Nephron progenitor cell (in vitro differentiated cells): Measurements from ENCODE around the gene PLXND1.

Experiments
- DNase-seq: peaks from one replicate; pipeline ENCODE4 v3.0.0; 2021
- H3K27ac Mint-ChIP-seq: 2 replicates; pipeline ENCODE4 v1.8.0; 2021; ENCODE audit warnings: mild to moderate bottlenecking, moderate library complexity, mixed read lengths
- H3K27me3 Mint-ChIP-seq: 2 replicates; pipeline ENCODE4 v1.8.0; 2021; ENCODE audit warnings: mild to moderate bottlenecking, low read depth, mixed read lengths; ENCODE audit not compliant: poor library complexity
- H3K36me3 Mint-ChIP-seq: 2 replicates; pipeline ENCODE4 v1.8.0; 2021; ENCODE audit warnings: low read depth, mixed read lengths
- H3K4me1 Mint-ChIP-seq: 2 replicates; pipeline ENCODE4 v1.8.0; 2021; ENCODE audit warnings: mixed read lengths
- H3K4me3 Mint-ChIP-seq: 2 replicates; pipeline ENCODE4 v1.8.0; 2021; ENCODE audit warnings: mild to moderate bottlenecking, moderate library complexity, mixed read lengths
- H3K9me3 Mint-ChIP-seq: 2 replicates; pipeline ENCODE4 v1.8.0; 2021; ENCODE audit warnings: mild to moderate bottlenecking, moderate library complexity, mixed read lengths
- CTCF ChIP-seq: fragments of 200-600 bp; sonication (generic); IDR thresholded peaks from 2 replicates; pipeline ENCODE4 v1.5.0; 2021; ENCODE audit warnings: antibody characterized with exemption

The PLXND1 gene

GRCh38 chr3:129609591-129610182 lies 3.2 kb upstream of the PLXND1 start:
- DNase-seq: no peak
- H3K4me1 Mint-ChIP-seq: peaks cover 48% of the 10 kb centered on the region
- H3K27ac Mint-ChIP-seq: no peak overlapping the region
- H3K9me3 Mint-ChIP-seq: no peaks in the 10 kb centered on the region
- TF ChIP-seq CTCF: no peak
- H3K4me3 Mint-ChIP-seq: no peak overlapping the region
- no peaks in the 10 kb centered on the region for H3K36me3 Mint-ChIP-seq
- H3K27me3 Mint-ChIP-seq: peaks cover 27% of the 10 kb centered on the region

- no peak overlapping the region for H3K4me3 Mint-ChIP-seq
- no peaks in the 10 kb centered on the region for H3K36me3 Mint-ChIP-seq
- no peaks in the 10 kb centered on the region for H3K9me3 Mint-ChIP-seq
- no peak for TF ChIP-seq CTCF
- peaks cover 54% of the 10 kb centered on the region for H3K4me1 Mint-ChIP-seq
- no peak for DNase-seq
- H3K27ac Mint-ChIP-seq: no peak overlapping the region
- peaks cover 33% of the 10 kb centered on the region for H3K27me3 Mint-ChIP-seq
Observed at GRCh38 chr3:129608936-129609590, 2.6 kb upstream of the PLXND1 start.

- H3K27me3 Mint-ChIP-seq: peaks cover 40% of the 10 kb centered on the region
- no peak for TF ChIP-seq CTCF
- H3K27ac Mint-ChIP-seq: no peak overlapping the region
- no peak for DNase-seq
- no peaks in the 10 kb centered on the region for H3K36me3 Mint-ChIP-seq
- H3K9me3 Mint-ChIP-seq: no peaks in the 10 kb centered on the region
- H3K4me3 Mint-ChIP-seq: peak overlapping the region; percentile 41
- H3K4me1 Mint-ChIP-seq: peaks cover 61% of the 10 kb centered on the region
Observed at GRCh38 chr3:129608087-129608935, 1.8 kb upstream of the PLXND1 start.

GRCh38 chr3:129607391-129608068 lies 1.1 kb upstream of the PLXND1 start:
- H3K27ac Mint-ChIP-seq: peak overlapping the region; percentile 80
- no peak for DNase-seq
- H3K4me3 Mint-ChIP-seq: peak overlapping the region; percentile 90
- H3K9me3 Mint-ChIP-seq: no peaks in the 10 kb centered on the region
- peaks cover 65% of the 10 kb centered on the region for H3K4me1 Mint-ChIP-seq
- no peaks in the 10 kb centered on the region for H3K36me3 Mint-ChIP-seq
- peaks cover 41% of the 10 kb centered on the region for H3K27me3 Mint-ChIP-seq
- no peak for TF ChIP-seq CTCF

- DNase-seq: peak; percentile 63
- Mint-ChIP-seq H3K4me3 (peak overlapping the region; percentile 93), H3K9me3 (no peaks in the 10 kb centered on the region), H3K27me3 (peaks cover 43% of the 10 kb centered on the region), H3K4me1 (peaks cover 68% of the 10 kb centered on the region), H3K36me3 (no peaks in the 10 kb centered on the region), H3K27ac (no peak overlapping the region)
- no peak for TF ChIP-seq CTCF
Observed at GRCh38 chr3:129605922-129606635, 397 bp downstream of the PLXND1 start.
